Gastrocnemius medialis (tissue), 4 donors: ENCODE measurements around the gene PRPS1L1. TPM values are rescaled to one million over a fixed set of nuclear protein-coding genes. Genes with fewer than 3 reads are reported as not detected.

ENCODE experiments used
- ATAC-seq, 2 donors: fragments of 150-250 bp; one replicate each; pipeline ENCODE4 v1.9.1; 2016
- DNase-seq, 2 donors: peaks; one replicate each; pipeline ENCODE4 v3.0.0-alpha.2; 2019
- H3K27ac ChIP-seq, 4 donors: fragments of 200-600 bp; sonication (generic); 1 replicate in 1 of 4; 2 replicates in 3 of 4; pipeline ENCODE4 v1.5.1; 2016 to 2018; ENCODE audit warnings: mild to moderate bottlenecking in 2 of 4, moderate library complexity in 1 of 4
- H3K27me3 ChIP-seq, 3 donors: fragments of 200-600 bp; sonication (generic) in 2 of 3; 1 replicate in 1 of 3; 2 replicates in 2 of 3; pipeline versions ENCODE4 v1.5.1 to v1.6.0; 2016 to 2019; ENCODE audit warnings: mild to moderate bottlenecking in 1 of 3, moderate library complexity in 1 of 3
- H3K36me3 ChIP-seq, 2 donors: fragments of 200-600 bp; sonication (generic) in 1 of 2; one replicate each; pipeline ENCODE4 v1.5.1; 2017 to 2018
- H3K4me1 ChIP-seq, 2 donors: fragments of 200-600 bp; sonication (generic) in 1 of 2; one replicate each; pipeline ENCODE4 v1.5.1; 2016 to 2017; ENCODE audit warnings: mild to moderate bottlenecking in 2 of 2
- H3K4me3 ChIP-seq, 4 donors: fragments of 200-600 bp; sonication (generic) in 3 of 4; 1 replicate in 1 of 4; 2 replicates in 3 of 4; pipeline ENCODE4 v1.5.1; 2016 to 2019; ENCODE audit warnings: mild to moderate bottlenecking in 2 of 4
- H3K9me3 ChIP-seq, 3 donors: fragments of 200-600 bp; sonication (generic) in 2 of 3; 1 replicate in 1 of 3; 2 replicates in 2 of 3; pipeline ENCODE4 v1.5.1; 2016 to 2019
- CTCF ChIP-seq, 5 experiments: fragments of 450-650 bp in 3 of 5; fragments of 200-600 bp in 2 of 5; sonication (generic) in 2 of 5; IDR thresholded peaks in 4 of 5; conservative IDR thresholded peaks in 1 of 5; 1 replicate in 4 of 5; 2 replicates in 1 of 5; pipeline ENCODE4 v1.5.1; 2016 to 2019; ENCODE audit warnings: antibody characterized with exemption in 5 of 5, mild to moderate bottlenecking in 3 of 5, moderate library complexity in 3 of 5
- POLR2A ChIP-seq, 2 donors: fragments of 450-650 bp; IDR thresholded peaks; one replicate each; pipeline ENCODE4 v1.6.1; 2017; ENCODE audit warnings: antibody characterized with exemption in 2 of 2, mild to moderate bottlenecking in 2 of 2, moderate library complexity in 2 of 2
- in situ Hi-C, 4 donors: fragments of 200-750 bp; cut with MboI; loops; one replicate each; pipeline versions ENCODE4 v1.15.0 to v1.8.0; 2017; ENCODE audit warnings: low sequenced_read_pairs in 4 of 4
- intact Hi-C: fragments of 100-400 bp; cut with DNase I; formaldehyde crosslinking; loops from one replicate; pipeline ENCODE4 v1.15.1; 2023; ENCODE audit warnings: low total_unique reads
- total RNA-seq, 4 donors: library from RNA; depleted of rRNA; stranded (reverse); fragments of >200 nt; gene quantifications; one replicate each; pipeline versions ENCODE4 v1.1.0 to v1.2.3, GENCODE V29; 2016

The PRPS1L1 gene
- total RNA-seq, 4 donors from 2014 or later, result not detected

- Histone ChIP-seq H3K9me3 (no peaks in the 10 kb centered on the region), H3K27ac (no peak overlapping the region), H3K4me3 (no peak overlapping the region), H3K36me3 (no peaks in the 10 kb centered on the region), H3K4me1 (no peaks in the 10 kb centered on the region), H3K27me3 (no peaks in the 10 kb centered on the region)
- in situ Hi-C loops, result no loop called here
- TF ChIP-seq POLR2A (IDR thresholded peaks at IDR 0.05), result no peak
- no peak for TF ChIP-seq CTCF (IDR thresholded peaks at IDR 0.05 in 4 of 5, conservative IDR thresholded peaks at IDR 0.05 in 1 of 5)
- ATAC-seq (no peak), DNase-seq (no peak)
- intact Hi-C loops, result no loop called here
Observed at GRCh38 chr7:18049262-18049661, 21.6 kb upstream of the PRPS1L1 start.

GRCh38 chr7:18046601-18047000, 19.0 kb upstream of the PRPS1L1 start:
- Histone ChIP-seq H3K4me3 (no peak overlapping the region), H3K36me3 (no peaks in the 10 kb centered on the region), H3K27ac (no peak overlapping the region), H3K4me1 (no peaks in the 10 kb centered on the region), H3K27me3 (no peaks in the 10 kb centered on the region), H3K9me3 (no peaks in the 10 kb centered on the region)
- no peak for ATAC-seq
- TF ChIP-seq CTCF (IDR thresholded peaks at IDR 0.05 in 4 of 5, conservative IDR thresholded peaks at IDR 0.05 in 1 of 5), result no peak
- no peak for TF ChIP-seq POLR2A (IDR thresholded peaks at IDR 0.05)
- in situ Hi-C loops (no loop called here), intact Hi-C loops (no loop called here)
- no peak for DNase-seq

GRCh38 chr7:18045171-18045570, 17.5 kb upstream of the PRPS1L1 start:
- TF ChIP-seq CTCF (IDR thresholded peaks at IDR 0.05 in 4 of 5, conservative IDR thresholded peaks at IDR 0.05 in 1 of 5) (no peak), POLR2A (IDR thresholded peaks at IDR 0.05) (no peak)
- H3K4me3 ChIP-seq, result no peak overlapping the region
- DNase-seq, result no peak
- no peaks in the 10 kb centered on the region for H3K4me1 ChIP-seq
- in situ Hi-C loops, result no loop called here
- H3K27ac ChIP-seq, result no peak overlapping the region
- no peaks in the 10 kb centered on the region for H3K36me3 ChIP-seq
- no peak for ATAC-seq
- no peaks in the 10 kb centered on the region for H3K9me3 ChIP-seq
- intact Hi-C loops, result no loop called here
- no peaks in the 10 kb centered on the region for H3K27me3 ChIP-seq

GRCh38 chr7:18041191-18041590, 13.5 kb upstream of the PRPS1L1 start:
- Histone ChIP-seq H3K4me1 (no peaks in the 10 kb centered on the region), H3K9me3 (no peaks in the 10 kb centered on the region), H3K36me3 (no peaks in the 10 kb centered on the region), H3K27ac (no peak overlapping the region), H3K4me3 (no peak overlapping the region), H3K27me3 (no peaks in the 10 kb centered on the region)
- no peak for TF ChIP-seq CTCF (IDR thresholded peaks at IDR 0.05 in 4 of 5, conservative IDR thresholded peaks at IDR 0.05 in 1 of 5)
- TF ChIP-seq POLR2A (IDR thresholded peaks at IDR 0.05), result no peak
- in situ Hi-C loops, result no loop called here
- DNase-seq (no peak), ATAC-seq (no peak)
- intact Hi-C loops, result no loop called here

- H3K27me3 ChIP-seq, result no peaks in the 10 kb centered on the region
- no peak for DNase-seq
- intact Hi-C loops, result no loop called here
- in situ Hi-C loops, result no loop called here
- H3K36me3 ChIP-seq, result no peaks in the 10 kb centered on the region
- H3K4me1 ChIP-seq, result no peaks in the 10 kb centered on the region
- H3K4me3 ChIP-seq, result no peak overlapping the region
- TF ChIP-seq POLR2A (IDR thresholded peaks at IDR 0.05) (no peak), CTCF (IDR thresholded peaks at IDR 0.05 in 4 of 5, conservative IDR thresholded peaks at IDR 0.05 in 1 of 5) (no peak)
- no peak overlapping the region for H3K27ac ChIP-seq
- no peak for ATAC-seq
- H3K9me3 ChIP-seq, result no peaks in the 10 kb centered on the region
Observed at GRCh38 chr7:18040196-18040595, 12.6 kb upstream of the PRPS1L1 start.
